T1000 (cell line): ENCODE measurements around the gene DOK6.

Experiments used
- DNase-seq: peaks from one replicate; lab custom pipeline; 2025; ENCODE audit warnings: mixed read lengths; lab: John Stamatoyannopoulos, UW

Gene DOK6

DNA sequence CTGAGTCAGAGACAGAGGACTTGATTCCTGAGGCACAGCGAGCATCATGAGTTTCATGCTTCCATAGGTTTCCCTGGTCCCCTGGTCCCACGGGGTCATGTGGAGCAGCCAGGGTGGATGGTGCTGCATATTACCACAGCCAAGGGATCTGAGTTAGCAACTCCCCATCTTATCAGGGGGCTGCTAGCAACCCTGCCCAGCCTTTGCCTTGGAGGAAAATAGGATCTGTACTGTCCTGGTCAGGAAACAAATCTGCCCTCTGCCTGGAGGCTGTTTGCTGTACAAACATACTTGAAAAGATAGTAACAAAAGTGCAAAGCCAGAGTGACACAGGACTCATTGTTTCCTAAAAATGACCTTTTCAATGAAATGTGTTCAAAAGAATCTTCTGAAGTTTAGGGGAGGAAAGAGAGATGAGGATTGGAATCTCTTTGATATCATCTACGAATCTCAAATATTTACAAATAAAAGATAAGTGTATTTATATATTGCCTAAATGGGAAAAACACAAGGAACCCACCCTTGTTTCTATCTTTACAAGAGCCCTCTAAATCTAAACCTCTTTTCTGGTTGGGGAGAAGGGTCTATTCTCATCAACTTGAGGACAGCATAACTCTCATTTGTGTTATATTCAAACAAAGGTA, 352.2 kb downstream of the DOK6 start:
- no peak for DNase-seq

DNA sequence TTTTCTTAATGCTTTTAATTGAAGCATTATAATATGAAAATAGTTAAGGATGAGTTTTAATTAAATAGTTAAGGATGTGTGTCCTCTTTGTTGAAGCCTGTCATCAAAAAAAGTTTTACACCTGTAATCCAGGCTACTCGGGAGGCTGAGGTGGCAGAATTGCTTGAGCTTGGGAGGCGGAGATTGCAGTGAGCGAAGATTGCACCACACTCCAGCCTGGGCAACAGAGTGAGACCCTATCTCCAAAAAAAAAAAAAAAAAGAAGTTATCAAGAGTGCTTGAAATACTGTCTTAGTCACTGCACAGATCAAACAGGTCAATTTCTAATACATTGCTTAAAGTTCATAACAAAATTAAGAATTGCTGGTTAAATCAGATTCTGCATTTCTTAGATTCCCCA, 353.4 kb downstream of the DOK6 start:
- DNase-seq = no peak

DNA sequence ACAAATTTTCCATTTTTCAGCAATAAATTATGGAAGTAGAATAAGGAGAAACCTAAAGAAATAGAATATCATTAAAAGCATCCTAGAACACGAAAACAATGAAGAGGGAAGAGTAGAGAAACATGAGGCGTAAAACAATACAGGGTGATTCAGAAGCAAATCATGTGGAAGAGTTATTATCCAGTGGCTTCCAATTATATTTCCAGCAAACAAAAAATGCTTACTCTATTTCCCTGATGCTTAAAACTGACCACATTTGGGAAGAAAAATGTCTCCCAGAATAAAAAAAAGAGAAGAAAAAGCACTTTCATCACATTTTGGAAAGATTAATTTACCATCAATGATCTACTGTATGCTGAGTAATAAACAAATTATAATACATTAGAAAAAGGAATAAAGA, 354.4 kb downstream of the DOK6 start:
- DNase-seq = no peak

DNA sequence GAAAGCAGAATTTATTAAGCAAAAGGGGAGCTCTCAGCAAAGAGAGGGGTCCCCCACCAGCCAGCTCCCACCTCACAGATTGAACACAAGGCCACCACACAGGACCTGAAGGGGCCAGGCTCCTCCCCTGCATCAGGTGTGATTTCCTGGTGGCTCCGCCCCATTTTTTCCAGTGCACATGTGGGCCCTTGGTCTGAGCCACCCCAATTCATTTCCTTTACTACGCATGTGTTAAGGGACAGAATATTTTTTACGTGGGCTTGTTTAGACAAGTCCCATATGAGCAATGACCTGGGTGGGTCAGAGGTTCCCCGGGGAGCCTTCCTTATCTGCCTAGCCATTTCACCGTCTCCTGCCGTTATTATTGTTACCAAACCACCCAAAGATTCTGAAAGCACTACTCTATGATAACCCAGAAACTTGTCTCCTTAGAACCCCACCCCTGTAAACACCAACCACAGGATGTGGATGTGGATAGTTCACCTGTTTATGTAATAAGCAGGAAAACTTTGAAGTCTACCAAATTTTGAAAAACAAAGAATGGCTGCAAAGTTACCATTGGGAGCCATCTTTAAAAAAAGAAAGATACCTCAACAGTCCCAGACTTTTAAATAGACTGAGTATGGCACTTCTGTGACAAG, 355.3 kb downstream of the DOK6 start:
- no peak for DNase-seq

DNA sequence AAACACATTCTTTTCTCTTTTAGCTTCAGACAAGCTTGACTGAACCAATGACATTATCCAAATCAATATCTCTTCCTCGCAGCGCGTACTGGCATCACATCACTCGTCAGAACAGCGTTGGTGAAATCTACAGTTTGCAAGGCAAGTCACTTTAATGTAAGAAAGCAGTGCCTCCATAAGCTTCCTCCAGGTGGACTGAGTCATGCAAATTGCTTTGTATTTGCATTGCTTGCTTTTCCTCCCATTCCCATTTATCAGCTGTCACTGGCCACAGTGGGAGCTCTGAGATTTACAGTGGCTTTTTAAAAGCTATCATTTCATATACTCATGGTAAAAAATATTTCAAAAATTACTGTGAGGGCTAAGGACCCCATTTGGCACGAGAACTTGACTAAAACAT, 357.0 kb downstream of the DOK6 start:
- no peak for DNase-seq

DNA sequence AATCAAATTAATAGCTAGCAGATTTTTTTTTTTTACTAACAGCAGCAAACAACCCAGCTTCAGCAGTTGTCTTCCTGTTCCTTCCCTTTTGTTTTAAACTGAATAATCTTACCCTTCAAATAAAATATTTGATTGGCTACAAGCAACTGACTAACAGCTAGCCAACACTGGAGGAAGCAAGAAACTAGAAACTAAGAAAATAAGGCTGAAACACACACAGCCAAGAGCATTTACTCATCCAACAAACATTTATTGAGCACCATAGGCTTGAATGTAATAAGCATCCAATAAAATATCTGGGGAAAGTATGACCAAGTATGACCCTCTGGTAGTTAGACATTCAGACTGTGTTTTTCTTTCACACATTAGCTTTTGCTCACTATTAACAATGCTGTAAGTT, 357.8 kb downstream of the DOK6 start:
- DNase-seq = no peak

DNA sequence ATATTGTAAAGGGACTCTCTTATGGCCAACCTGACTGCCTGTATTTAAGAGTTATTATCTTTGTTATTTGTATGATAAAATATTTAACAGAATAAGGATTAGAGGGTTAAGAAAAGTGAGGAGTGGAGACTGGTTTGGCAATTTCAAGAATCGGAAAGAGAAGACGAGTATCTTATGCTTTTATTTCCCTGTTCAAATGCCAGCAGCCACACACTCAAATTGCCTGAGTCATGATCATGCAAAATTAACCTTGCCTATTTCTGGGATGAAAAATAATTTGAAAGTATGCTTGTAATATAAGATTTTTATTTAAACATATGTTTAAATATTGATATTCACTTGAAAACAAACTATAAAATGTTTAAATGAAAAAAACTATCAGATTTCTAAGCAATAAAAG, 358.4 kb downstream of the DOK6 start:
- DNase-seq = no peak

DNA sequence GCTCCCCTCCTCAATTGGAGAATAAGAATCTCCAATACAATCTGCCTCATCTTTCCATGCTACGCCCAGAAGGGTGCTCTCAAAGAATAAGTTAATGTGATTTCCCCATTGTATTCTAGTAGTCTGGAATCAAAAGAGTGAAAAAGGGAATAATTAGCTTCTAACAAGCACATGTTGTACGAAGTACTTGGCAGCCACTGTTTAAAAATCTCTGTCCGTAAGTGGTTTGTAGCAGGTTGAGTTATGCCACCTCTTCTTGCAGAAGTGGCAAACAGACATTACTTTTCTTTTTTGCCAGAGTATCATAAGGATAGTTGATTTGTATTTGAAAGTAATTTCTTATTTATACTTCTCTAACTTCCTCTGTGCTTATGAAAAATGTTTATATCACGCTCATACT, 362.3 kb downstream of the DOK6 start:
- DNase-seq = no peak

DNA sequence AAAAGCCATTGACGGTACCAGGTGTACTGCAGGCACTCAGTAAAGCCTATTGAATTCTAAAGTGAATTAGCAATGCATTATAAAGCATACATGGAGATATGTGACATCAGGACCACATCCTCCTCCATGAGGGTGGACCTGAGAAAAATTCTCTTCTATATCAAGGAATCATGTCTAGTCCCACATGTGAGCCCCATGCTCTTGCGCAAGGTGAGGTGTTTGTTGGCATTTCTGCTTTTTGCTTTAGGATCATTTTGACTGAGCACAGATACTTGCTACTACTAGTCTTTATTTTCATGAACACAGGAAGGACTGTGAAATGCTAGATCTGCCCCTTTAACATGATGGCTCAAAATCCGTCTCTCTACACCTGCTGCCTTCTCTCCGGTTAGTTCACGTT, 363.1 kb downstream of the DOK6 start:
- DNase-seq = no peak

DNA sequence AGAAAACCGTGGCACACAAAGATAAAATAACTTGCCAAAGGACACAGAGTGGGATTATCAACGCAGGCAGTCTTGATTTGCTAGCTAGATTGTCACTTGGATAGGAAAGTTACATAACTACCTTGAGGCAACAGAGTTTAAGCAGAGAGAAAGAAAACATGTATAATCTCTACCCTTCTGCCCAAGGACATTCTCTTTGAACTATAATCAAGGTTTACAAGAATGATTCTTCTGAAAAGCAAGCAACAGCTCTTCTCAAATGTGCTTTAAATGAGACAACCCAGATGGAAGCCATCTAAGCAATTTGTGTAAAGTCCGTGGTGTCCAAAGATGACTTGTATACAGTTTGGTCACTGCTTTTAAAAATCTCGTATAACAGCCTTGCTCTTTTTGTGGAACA, 369.6 kb downstream of the DOK6 start:
- no peak for DNase-seq

DNA sequence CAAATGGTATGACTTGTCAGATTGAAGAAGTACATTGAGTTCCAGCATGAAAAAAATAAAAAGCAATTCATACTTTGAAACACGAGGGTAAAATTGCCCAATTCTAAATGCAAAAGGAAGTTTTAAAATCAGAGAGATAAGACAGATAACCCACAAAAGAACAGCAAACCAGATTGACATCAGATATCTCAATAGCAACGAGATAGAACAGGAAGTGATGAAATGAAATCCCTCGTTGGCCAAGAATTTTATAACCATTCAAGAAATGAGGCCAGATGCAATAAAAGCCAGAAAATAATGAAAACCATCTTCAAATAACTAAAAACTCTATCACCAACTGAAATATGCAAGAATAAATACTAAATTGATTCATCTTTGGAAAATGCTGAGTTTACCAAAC, 374.1 kb downstream of the DOK6 start:
- no peak for DNase-seq

DNA sequence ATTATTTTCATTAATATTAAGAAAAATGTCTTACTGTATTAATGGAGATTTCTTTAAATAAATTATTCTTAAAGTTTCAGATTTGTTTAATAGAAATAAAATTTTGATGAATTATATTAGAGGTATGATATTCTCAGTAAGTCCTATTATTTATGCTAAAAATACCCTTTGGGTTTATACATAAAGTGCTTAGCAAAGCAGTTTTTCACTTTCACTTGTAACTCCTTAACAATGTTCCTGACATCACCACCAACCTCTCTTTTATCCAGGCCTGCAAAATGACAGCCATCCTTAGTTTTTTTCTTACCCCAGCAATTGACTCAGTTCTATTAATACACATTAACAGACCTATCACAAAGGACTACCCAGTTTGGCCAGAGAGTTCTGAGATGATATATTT, 376.6 kb downstream of the DOK6 start:
- no peak for DNase-seq

DNA sequence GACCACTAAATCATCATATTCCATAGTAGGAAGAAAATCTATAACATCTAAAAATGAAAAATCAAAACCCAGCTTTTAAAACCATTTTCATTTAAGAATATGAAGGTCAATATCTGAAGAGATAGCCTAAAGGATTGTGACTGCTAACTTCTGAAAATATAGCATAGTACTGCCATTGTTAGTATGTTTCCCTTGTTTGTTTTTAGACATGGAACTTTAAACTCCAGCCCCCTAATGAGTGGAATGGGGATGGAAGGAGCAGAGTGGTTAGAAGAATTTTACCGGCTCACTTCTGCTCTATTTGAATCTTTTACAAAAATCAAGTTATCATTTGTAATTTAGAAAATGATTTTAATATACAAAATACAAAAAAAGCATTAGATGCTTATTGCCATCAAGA, 378.0 kb downstream of the DOK6 start:
- no peak for DNase-seq

DNA sequence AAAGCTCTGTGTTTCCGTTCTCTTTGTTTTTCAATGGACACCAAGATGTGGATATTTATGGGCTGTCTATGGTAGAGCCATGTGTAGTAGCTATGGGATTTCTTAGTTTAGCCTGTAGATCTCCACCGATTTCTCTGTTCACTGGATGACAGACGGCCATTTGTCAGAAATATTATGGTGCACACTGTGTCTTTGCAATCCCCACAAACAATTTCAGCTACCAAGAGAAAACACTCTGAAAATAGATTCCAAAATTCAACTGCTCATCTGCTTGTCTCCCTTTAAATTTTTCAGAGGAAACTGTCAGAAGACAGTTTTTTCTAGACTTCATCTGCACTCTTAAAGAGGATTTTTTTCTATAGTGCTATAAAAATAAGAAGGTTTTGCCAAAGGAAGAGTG, 380.2 kb downstream of the DOK6 start:
- no peak for DNase-seq

DNA sequence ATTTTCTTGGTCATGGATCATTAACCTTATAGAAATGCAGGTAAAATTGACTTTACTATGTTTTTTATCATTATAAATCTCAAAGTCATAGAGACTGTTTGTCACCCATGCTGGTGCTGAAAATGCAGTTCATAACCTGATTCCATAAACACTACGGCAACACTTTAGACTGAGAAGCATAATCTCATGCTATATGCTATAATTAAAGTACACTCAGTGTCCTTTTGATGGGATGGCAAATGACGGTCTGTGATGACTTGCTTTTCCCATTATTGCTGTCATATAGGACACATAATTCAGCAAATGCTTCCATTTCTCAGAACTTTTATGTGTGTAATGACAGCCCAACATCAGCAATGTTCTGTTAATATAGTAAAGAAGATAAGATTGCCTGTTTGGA, 384.1 kb downstream of the DOK6 start:
- DNase-seq = no peak

DNA sequence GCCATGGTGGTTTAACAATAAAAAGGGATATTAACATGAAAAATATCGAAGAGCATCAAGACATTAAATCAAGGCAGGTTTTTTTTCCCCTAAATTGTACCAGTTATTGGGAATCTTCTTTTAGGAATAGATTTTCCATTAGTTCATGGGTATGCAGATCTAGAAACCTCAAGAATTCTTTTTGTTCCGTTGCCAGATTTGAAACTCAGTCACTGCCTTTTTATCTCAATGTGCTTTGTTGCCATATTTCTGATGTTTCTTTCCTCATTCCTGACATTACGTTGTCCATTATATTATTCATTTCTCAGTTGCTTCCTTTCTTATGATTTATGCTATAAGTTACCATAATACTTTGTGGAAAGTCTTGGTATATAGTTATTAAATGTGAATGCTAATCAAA, 384.8 kb downstream of the DOK6 start:
- DNase-seq = no peak

DNA sequence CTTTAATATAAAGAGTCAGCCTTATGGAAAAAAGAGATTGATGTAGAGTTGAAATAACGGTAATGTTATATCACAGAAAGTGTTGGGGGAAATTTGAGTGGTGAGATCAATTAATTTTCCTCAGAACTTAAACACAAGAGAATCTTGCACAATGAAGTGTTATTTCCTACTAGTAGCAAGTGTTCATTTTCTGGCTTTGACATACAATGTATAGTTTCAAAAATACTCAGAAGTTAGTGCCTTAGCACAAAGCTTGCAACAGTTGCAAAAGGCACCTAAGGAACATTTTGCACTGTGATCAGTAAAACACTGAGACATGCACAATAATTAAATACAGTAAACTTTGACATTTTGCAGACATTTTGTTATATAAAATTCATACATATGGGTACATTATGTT, 385.7 kb downstream of the DOK6 start:
- no peak for DNase-seq

DNA sequence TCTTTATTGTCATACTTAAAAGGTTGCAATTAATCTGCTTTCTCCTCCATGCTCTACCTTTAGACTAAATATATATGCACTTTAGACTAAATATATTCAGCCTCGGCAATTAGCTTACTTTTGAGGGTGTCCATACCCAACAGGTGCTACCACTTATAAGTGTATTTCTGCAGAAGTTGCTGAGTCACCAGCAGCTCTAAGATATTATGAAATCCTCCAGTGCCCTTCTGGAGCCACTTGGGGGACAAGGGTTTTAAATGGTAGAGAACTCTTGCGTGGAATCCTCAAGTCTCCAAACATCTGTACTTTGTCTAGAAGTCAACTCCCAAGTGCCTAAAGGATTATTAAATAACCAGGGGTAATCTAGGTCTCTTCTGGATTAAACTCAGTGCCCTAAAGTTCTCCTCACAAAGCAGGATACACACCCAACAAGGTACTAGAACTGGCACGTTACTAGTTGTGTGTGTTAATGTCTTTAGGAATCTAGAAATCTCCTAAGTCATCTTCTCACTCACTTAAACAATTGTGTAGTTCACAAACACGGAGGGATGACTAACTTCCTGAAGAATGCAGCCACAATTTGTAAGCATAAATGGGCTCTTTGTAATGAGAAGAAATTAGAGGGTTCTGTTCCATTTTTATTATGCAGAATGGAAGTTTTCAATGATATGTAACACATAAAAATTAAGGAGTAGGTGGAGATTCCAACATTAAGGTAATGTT, 387.3 kb downstream of the DOK6 start:
- DNase-seq = no peak

DNA sequence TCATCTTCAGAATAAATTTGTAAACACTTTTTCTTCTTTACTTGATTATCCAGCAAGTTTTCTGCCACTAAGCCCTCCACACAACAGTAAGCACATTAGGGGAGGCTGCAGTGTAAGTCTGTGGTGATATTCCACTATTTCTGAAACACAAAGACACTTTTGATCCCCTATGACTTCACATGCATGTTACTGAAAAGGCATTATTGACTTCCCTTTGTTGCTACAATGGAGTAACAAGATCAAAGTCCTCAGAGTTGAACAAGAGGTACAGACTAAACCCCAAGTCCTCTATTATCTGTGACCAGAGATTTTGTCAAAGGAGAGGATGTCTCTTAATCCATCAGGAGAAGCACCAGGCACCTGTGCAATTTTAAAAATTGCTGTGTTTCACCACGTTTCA, 389.1 kb downstream of the DOK6 start:
- DNase-seq = no peak

DNA sequence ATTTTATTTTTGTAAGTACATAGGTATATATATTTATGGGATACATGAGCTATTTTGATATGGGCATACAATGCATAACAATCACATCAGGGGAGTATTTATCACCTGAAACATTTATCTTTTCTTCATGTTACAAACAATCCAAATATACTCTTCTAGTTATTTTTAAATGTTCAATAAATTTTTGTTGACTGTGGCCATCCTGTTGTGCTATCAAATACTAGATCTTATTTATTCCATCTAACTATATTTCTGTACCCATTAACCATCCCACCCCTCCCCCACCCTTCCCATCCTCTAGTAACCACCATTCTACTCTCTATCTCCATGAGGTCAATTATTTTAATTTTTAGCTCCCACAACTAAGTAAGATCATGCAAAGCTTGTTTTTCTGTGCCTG, 390.0 kb downstream of the DOK6 start:
- no peak for DNase-seq

DNA sequence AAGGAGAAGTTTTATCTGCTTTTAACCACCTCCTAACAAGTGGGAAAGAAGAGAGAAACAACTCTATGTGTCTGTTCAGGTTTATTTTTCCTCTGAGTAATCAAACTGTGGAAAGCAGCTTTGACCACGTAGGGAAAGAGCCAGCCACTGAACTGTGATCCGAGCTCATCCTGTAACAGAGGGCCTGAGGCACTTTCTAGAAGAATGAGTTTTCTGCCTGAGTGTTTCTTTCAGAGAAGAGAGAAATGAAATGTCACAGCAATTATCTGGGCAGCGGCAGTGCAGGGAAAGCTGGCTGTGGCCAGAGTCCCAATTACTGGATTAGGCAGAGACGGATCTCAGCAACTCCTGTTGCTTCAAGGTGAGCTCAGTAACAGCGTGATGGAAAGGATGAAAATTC, 395.1 kb downstream of the DOK6 start:
- no peak for DNase-seq

DNA sequence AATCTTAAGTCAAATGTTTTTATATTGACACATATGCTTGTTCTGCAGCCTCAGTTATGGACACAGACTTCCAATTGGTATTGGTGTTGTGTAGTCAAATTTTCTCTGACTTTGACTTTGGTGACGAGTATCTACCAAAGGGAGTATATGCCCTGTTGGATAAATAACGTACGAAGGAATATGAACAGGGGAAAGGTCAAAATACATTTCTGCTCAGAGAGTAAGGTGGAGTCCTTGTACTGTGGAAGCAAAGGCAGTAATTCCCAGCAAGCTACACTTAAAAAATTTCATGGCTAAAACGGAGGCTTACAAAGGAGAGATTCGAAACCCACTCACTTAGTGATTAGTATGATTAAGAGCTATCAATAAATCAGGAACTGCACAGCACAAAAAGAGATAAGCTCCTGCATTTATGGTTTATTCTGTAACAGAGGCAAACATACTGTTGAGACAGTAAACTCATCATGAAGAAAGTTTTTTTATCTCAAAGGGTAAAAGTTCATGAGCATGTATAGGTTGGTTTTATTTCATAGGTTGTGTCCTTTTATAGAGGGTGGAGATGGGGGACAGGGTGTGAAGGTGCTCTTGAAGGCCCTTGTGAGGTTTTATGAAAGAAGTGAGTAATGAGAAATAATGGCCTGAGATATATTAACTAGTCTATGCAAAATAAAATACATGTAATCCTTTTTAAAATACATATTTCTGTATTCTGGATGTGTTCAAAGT, 404.3 kb downstream of the DOK6 start:
- no peak for DNase-seq

DNA sequence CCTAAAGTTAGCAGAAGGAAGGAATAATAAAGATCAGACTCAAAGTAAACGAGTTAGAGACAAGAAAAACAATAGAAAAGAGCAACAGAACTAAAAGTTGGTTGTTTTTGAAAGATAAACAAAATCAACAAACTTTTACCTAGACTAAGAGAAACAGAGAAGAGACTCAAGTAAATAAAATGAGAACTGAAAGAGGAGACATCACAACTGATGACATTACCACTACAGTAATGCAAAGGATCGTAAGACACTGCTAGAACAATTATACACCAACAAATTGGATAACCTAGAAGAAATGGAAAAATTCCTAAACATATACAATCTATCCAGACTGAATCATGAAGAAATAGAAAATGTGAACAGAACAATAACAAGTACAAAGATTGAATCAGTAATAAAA, 407.7 kb downstream of the DOK6 start:
- no peak for DNase-seq
